Measurements from ENCODE around the gene ESR1.
"Not testable (repeated sequence)": the region's sequence is repeated elsewhere in the genome, so short reads cannot be mapped to it uniquely, and the experiment has no call there.

ESR1 gene

GRCh38 chr6:151974061-151974617 lies 166.7 kb downstream of the ESR1 start:
- DNase-seq, result no peak

DNA sequence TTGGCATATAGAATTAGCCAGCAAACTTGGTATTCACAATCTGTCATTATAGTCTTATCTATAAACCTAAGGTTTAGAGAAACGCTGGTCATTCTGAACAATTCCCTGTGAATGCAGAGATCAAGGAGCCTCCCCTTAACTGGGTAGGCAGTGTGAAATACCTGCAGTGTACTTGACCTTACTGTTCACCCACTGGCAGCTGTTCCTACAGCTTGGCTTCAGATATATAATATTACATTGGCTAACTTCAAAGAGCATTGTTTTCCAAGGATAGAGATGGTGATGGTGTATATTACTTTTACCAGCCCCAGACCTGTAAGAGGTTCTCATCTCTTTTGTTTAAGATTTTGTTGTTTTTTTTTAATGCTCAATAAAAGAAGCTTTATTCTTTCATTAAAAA lies 168.3 kb downstream of the ESR1 start:
- DNase-seq, result no peak

DNA sequence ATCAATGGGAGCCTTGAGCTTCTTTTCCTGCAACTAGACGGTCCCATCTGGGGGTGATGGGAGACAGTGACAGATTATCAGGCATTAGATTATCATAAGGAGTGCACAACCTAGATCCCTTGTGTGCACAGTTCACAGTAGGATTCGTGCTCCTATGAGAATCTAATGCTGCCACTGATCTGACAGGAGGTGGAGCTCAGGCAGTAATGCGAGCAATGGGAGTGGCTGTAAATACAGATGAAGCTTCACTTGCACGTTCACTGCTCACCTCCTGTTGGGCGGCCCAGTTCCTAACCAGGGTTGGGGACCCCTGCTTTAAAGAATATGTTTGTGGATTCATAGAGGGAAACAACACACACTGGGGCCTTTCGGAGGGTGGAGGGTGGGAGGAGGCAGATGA lies 180.7 kb downstream of the ESR1 start:
- DNase-seq, result not testable (repeated sequence)

GRCh38 chr6:151992091-151992490 lies 184.6 kb downstream of the ESR1 start:
- DNase-seq, result no peak

- no peak for DNase-seq
These were observed 185.9 kb downstream of the ESR1 start for GRCh38 chr6:151993364-151993763.

- no peak for DNase-seq
These were observed 191.3 kb downstream of the ESR1 start for GRCh38 chr6:151998784-151999183.

GRCh38 chr6:151999194-151999593 lies 191.7 kb downstream of the ESR1 start:
- no peak for DNase-seq

DNA sequence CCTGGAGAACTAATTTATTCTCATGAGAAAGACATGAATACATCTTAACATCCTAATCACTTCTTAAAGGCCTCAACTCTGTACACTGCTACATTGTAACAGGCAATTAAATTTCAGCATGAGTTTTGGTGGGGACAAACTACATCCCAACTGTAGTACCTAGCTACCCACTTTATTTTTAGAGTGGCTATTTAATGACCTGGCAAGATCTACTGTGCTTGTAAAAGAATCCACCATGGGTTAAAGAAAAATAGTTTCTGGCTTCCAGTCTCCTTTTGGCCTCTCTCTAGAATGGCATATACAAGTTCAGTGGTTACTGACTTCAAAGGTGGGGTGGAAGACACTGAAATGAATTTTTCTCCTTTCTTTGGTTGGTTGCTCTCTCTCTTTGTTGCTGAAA lies 193.9 kb downstream of the ESR1 start:
- no peak for DNase-seq

GRCh38 chr6:152002306-152002705 lies 194.8 kb downstream of the ESR1 start:
- DNase-seq, result no peak

DNA sequence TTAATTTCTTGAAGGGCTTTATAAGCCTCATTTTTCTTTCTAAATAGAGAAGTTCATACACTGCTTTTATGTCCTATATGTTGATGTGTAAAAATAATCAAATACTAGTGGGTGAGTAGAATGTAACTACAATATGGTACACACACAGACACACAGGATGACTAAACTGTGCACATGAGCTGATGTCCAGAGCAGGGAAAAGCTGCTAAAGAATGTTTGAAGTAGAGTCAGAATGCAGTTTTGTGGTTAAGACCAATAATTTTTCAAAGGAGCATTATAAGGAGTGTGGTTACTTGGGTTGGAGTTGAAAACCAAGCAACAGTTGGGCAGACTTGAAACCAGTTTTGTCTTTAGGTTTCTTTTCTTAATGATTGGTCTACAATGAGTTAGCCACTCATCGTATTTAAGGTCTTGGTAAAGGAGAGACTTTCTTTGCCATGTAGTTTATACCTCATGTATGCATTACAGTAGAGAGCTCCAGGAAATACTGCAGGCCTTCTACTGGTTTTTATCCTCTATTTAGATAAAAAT lies 196.6 kb downstream of the ESR1 start:
- no peak for DNase-seq

GRCh38 chr6:152004896-152005295 lies 197.4 kb downstream of the ESR1 start:
- no peak for DNase-seq

- DNase-seq, result no peak
These were observed 201.3 kb downstream of the ESR1 start for GRCh38 chr6:152008779-152009178.

DNA sequence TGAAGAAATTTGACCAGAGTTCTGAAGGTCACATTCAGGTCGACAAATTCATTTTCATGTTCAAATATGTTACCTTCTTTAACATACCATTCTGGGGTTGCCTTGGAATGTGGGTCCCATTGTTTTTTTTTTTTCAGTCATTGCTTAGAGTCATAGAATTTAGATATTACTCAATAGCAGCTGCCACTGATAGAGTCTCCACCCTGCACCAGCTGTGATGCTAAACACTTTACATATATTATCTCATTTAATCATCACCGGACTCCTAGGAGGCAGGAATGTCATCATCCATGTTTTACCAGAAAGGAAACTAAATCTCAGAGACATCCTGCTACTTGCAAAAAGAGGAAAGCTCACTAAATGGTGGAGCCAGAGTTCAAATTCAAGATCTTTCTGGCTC lies 204.7 kb downstream of the ESR1 start:
- DNase-seq, result no peak

GRCh38 chr6:152018876-152019275 lies 211.4 kb downstream of the ESR1 start:
- no peak for DNase-seq

GRCh38 chr6:152022303-152022702 lies 214.8 kb downstream of the ESR1 start:
- no peak for DNase-seq

GRCh38 chr6:152023613-152024012 lies 216.1 kb downstream of the ESR1 start:
- DNase-seq, result no peak

DNA sequence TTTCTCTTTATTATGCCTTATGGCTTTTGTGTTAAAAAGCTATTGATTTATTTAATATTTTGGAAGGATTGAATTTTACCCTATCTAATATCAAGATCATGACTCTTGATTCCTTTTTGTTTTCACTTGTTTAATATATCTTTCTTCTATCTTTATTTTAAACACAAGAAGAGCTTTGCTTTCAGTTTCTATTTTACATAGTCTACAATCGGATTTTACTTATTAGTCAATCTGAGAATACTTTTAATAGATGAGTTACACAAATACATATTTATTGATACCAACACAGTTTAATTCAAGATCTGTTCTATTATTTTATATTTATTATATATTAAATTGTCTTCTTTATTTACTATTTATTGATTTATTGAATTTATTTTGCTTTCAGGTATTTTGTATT lies 218.8 kb downstream of the ESR1 start:
- DNase-seq, result no peak

GRCh38 chr6:152026744-152027143 lies 219.3 kb downstream of the ESR1 start:
- not testable (repeated sequence) for DNase-seq

- DNase-seq, result not testable (repeated sequence)
These were observed 226.3 kb downstream of the ESR1 start for GRCh38 chr6:152033765-152034164.

- DNase-seq, result no peak
These were observed 227.1 kb downstream of the ESR1 start for GRCh38 chr6:152034631-152035030.

GRCh38 chr6:152046118-152046517 lies 238.6 kb downstream of the ESR1 start:
- no peak for DNase-seq

DNA sequence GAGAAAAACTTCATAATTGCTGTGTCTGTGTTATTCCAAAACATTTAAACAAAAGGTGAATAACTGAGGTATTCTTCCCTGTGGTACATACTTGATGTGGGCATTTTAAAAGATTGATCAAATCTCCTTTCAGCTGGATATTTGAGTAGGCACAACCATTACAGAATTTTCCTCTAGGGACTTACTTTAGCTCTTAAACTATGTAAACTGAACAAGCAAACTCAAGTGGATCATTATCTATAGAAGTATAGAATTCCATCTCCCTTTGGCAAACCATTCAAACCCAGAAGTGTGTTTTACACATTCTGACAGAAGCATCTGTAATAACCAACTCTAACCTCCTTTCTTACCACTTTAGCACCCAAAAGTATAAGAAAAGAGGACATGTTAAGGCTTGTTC lies 241.4 kb downstream of the ESR1 start:
- no peak for DNase-seq

GRCh38 chr6:152049502-152049901 lies 242.0 kb downstream of the ESR1 start:
- DNase-seq, result no peak

Data from anterior cingulate cortex (tissue), 58 donors.